Prostate gland (tissue), 2 donors: ENCODE data around the gene XKR8. TPM values are rescaled to one million over a fixed set of nuclear protein-coding genes. Genes with fewer than 3 reads are reported as not detected.

Experiments
- DNase-seq: peaks from one replicate; pipeline ENCODE4 v3.0.0-alpha.2; 2019; ENCODE audit warnings: low spot score
- H3K27ac ChIP-seq, 2 donors: fragments of 200-600 bp; sonication (generic); 2 replicates each; pipeline ENCODE4 v1.5.1; 2017 to 2019
- H3K27me3 ChIP-seq: fragments of 200-600 bp; sonication (generic); replicated peaks from 2 replicates; pipeline ENCODE4 v1.5.1; 2019; ENCODE audit not compliant: insufficient read depth
- H3K36me3 ChIP-seq, 2 donors: fragments of 200-600 bp; sonication (generic); 1 replicate in 1 of 2; 2 replicates in 1 of 2; pipeline versions ENCODE4 v1.5.1 to v1.8.1; 2017 to 2019
- H3K4me1 ChIP-seq: fragments of 200-600 bp; sonication (generic); replicated peaks from 2 replicates; pipeline ENCODE4 v1.5.1; 2019
- H3K4me3 ChIP-seq, 2 donors: fragments of 200-600 bp; sonication (generic); 2 replicates each; pipeline ENCODE4 v1.5.1; 2017 to 2019
- H3K9me3 ChIP-seq: fragments of 200-600 bp; sonication (generic); 2 replicates; pipeline ENCODE4 v1.5.1; 2017
- CTCF ChIP-seq, 4 experiments: fragments of 200-600 bp in 2 of 4; fragments of 450-650 bp in 2 of 4; sonication (generic) in 2 of 4; IDR thresholded peaks; 1 replicate in 3 of 4; 2 replicates in 1 of 4; pipeline ENCODE4 v1.5.1; 2016 to 2019; ENCODE audit warnings: antibody characterized with exemption in 4 of 4, mild to moderate bottlenecking in 2 of 4, moderate library complexity in 2 of 4
- POLR2A ChIP-seq: fragments of 450-650 bp; IDR thresholded peaks from one replicate; pipeline ENCODE4 v1.6.1; 2016; ENCODE audit warnings: antibody characterized with exemption, mild to moderate bottlenecking
- POLR2AphosphoS5 ChIP-seq: sonication (generic); formaldehyde crosslinking; IDR thresholded peaks from one replicate; pipeline ENCODE4 v1.6.1; 2017; ENCODE audit warnings: antibody characterized with exemption
- WGBS: methylation state at CpG from one replicate; pipeline ENCODE4 v1.1.5; 2018; 5-methylcytosine and 5-hydroxymethylcytosine counted together
- intact Hi-C: fragments of 100-400 bp; cut with DNase I; formaldehyde crosslinking; loops from one replicate; pipeline ENCODE4 v1.14.2; 2022
- total RNA-seq, 2 donors: library from RNA; depleted of rRNA; stranded (reverse); fragments of >200 nt; gene quantifications; one replicate each; pipeline ENCODE4 v1.1.0, GENCODE V29; 2016

The XKR8 gene
- total RNA-seq, 2 donors from 2014 or later: 9.5 to 15.2 TPM

DNA sequence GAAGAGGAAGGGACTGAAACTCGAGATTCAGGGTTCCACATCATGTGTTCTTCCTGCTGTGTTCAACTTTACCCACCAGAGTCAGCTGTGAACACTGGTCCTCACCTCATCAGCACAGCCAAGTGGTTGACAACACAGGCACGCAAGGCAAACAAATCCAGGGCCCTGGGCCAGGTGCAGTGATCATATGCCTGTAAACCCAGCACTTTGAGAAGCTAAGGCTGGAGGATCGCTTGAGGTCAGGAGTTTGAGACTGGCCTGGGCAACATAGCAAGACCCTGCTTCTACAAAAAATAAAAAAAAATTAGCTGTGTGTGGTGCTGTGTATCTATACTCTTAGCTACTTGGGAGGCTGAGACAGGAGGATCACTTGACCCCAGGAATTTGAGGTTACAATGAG is 8.4 kb upstream of the XKR8 start:
- no peak for DNase-seq
- Histone ChIP-seq H3K27me3 (no peaks in the 10 kb centered on the region), H3K9me3 (no peaks in the 10 kb centered on the region), H3K4me3 (no peak overlapping the region), H3K36me3 (no peaks in the 10 kb centered on the region), H3K4me1 (no peaks in the 10 kb centered on the region), H3K27ac (no peak overlapping the region)
- intact Hi-C loops: no loop called here
- WGBS: 58% methylated on average over 3 of the region's 3 CpGs
- no peak for TF ChIP-seq CTCF (IDR thresholded peaks at IDR 0.05)
- TF ChIP-seq POLR2A: no peak
- no peak for TF ChIP-seq POLR2AphosphoS5

DNA sequence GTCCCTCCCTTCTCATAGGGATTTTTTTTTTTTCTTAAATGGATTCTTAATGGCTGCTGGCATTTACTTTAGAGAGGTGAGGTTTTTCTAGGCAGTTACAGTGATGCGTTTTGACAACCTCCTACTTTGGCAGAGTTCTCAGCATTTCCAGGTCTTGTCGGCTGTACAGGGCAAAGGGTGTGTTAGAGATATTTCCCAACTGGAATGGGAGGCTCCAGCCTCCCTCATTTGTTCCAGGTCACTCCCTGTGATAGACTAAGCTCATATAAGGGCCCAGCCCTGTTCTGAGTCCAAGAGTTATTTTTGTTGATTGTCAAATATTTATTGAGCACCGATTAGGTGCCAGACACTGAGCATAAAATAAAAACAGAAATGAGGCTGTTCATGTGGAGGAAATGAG is 7.6 kb upstream of the XKR8 start:
- TF ChIP-seq POLR2AphosphoS5 (no peak), CTCF (IDR thresholded peaks at IDR 0.05) (no peak), POLR2A (no peak)
- no peaks in the 10 kb centered on the region for H3K27me3 ChIP-seq
- DNase-seq: no peak
- no peak overlapping the region for H3K4me3 ChIP-seq
- WGBS: 61% methylated on average over 3 of the region's 3 CpGs
- intact Hi-C loops: no loop called here
- H3K27ac ChIP-seq: no peak overlapping the region
- H3K9me3 ChIP-seq: no peaks in the 10 kb centered on the region
- no peaks in the 10 kb centered on the region for H3K36me3 ChIP-seq
- no peaks in the 10 kb centered on the region for H3K4me1 ChIP-seq

GRCh38 chr1:27954186-27954585 is 5.6 kb upstream of the XKR8 start:
- Histone ChIP-seq H3K36me3 (no peaks in the 10 kb centered on the region), H3K27ac (no peak overlapping the region), H3K4me1 (no peaks in the 10 kb centered on the region), H3K9me3 (no peaks in the 10 kb centered on the region), H3K4me3 (no peak overlapping the region), H3K27me3 (no peaks in the 10 kb centered on the region)
- intact Hi-C loops: no loop called here
- WGBS: 92% methylated on average over 10 of the region's 10 CpGs
- no peak for DNase-seq
- no peak for TF ChIP-seq POLR2AphosphoS5
- no peak for TF ChIP-seq CTCF (IDR thresholded peaks at IDR 0.05)
- TF ChIP-seq POLR2A: no peak

DNA sequence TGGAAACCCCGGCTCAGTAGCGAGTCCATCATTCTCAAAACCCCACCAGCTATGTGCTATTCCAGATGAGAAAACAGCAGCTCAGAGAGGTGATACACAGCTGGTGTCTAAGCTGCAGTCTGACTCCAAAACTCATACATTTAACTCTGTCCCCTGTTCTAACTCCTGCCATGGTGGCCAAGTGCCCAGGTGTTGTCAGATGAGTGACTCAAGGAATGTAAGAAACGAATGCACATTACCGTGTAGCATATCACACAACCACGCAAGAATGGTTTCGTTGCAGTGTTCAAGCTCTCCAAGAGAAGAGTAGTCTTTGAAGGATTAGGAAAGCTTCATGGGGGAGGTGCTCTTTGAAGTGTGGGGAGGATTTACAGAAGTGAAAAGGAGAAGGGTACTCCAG is 4.7 kb upstream of the XKR8 start:
- no peaks in the 10 kb centered on the region for H3K36me3 ChIP-seq
- no peak overlapping the region for H3K4me3 ChIP-seq
- WGBS: 87% methylated on average over 6 of the region's 6 CpGs
- no peak overlapping the region for H3K27ac ChIP-seq
- H3K9me3 ChIP-seq: no peaks in the 10 kb centered on the region
- DNase-seq: no peak
- no peaks in the 10 kb centered on the region for H3K27me3 ChIP-seq
- H3K4me1 ChIP-seq: no peaks in the 10 kb centered on the region
- intact Hi-C loops: no loop called here
- TF ChIP-seq CTCF (IDR thresholded peaks at IDR 0.05): no peak
- TF ChIP-seq POLR2A: no peak
- no peak for TF ChIP-seq POLR2AphosphoS5

DNA sequence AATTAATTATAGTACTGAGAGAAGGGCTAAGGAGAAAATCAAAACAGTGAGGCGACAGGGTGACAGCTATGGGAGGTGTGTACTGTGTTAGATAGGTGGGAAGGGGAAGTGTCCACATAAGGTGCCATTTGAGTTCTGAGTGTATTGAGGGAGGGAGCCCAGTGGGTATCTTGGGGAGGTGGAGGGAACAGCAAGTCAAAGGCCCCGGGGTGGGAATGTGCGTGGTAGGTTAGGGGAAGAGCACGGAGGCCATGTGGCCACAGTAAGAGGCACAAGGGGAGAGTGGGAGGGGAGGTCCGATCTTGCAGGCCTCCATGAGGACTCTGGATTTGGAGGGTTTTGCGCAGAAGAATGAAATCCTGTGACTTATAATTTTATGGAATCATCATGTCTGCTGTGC is 3.0 kb upstream of the XKR8 start:
- Histone ChIP-seq H3K27ac (no peak overlapping the region), H3K4me1 (peaks cover 5% of the 10 kb centered on the region), H3K4me3 (no peak overlapping the region), H3K27me3 (no peaks in the 10 kb centered on the region), H3K36me3 (no peaks in the 10 kb centered on the region), H3K9me3 (no peaks in the 10 kb centered on the region)
- intact Hi-C loops: no loop called here
- DNase-seq: no peak
- no peak for TF ChIP-seq POLR2A
- no peak for TF ChIP-seq POLR2AphosphoS5
- TF ChIP-seq CTCF (IDR thresholded peaks at IDR 0.05): no peak
- 93% methylated on average over 6 of the region's 6 CpGs for WGBS
